Panc1 (cell line): ENCODE measurements around the gene INPP5D.

Experiments used
- CTCF ChIP-seq: fragments of 450-650 bp; IDR thresholded peaks from 2 replicates; pipeline ENCODE4 v1.5.1; 2017; ENCODE audit warnings: mild to moderate bottlenecking
- REST ChIP-seq, 2 experiments: IDR thresholded peaks; 2 replicates each; pipeline ENCODE4 v1.6.1; 2011 to 2012; ENCODE audit warnings: low read depth in 2 of 2, control low read depth in 1 of 2, low read length in 1 of 2, mild to moderate bottlenecking in 1 of 2, moderate library complexity in 1 of 2; ENCODE audit not compliant: insufficient read depth in 1 of 2
- TCF7L2 ChIP-seq: IDR thresholded peaks from 2 replicates; pipeline ENCODE4 v1.6.1; 2011; ENCODE audit warnings: mild to moderate bottlenecking, low read depth, low read length, inconsistent platforms

- TF ChIP-seq CTCF (no peak), REST (IDR thresholded peaks at IDR 0.05; ENCODE audit: insufficient read depth in 1 of 2, low read depth in 2 of 2, low read length in 1 of 2) (no peak), TCF7L2 (no peak)
These were observed 119.8 kb downstream of the INPP5D start for GRCh38 chr2:233179848-233180366.
